ENCODE measurements around the gene CSNK1E.

Gene CSNK1E

GRCh38 chr22:38282397-38282796, 34.8 kb downstream of the CSNK1E start:
- DNase-seq (ENCODE audit: low read depth in 2 of 2), result no peak

- DNase-seq (ENCODE audit: low read depth in 2 of 2), result no peak
Measured at GRCh38 chr22:38276166-38276565, 41.1 kb downstream of the CSNK1E start.

- no peak for DNase-seq (ENCODE audit: low read depth in 2 of 2)
Measured at GRCh38 chr22:38273135-38273826, 44.0 kb downstream of the CSNK1E start.

- peak; percentile 27 to 77 for DNase-seq (ENCODE audit: low read depth in 2 of 2)
Measured at GRCh38 chr22:38272373-38273134, 44.7 kb downstream of the CSNK1E start, which contains the start of gene TMEM184B. Gene TMEM184B (minus strand): TSS chr22:38273010. CDS start chr22:38247961, 25,049 bp downstream.

GRCh38 chr22:38271927-38272372, 45.3 kb downstream of the CSNK1E start:
- DNase-seq (ENCODE audit: low read depth in 2 of 2), result no peak

- no peak for DNase-seq (ENCODE audit: low read depth in 2 of 2)
Measured at GRCh38 chr22:38271101-38271500, 46.1 kb downstream of the CSNK1E start.

GRCh38 chr22:38270091-38270992, 46.9 kb downstream of the CSNK1E start:
- no peak for DNase-seq (ENCODE audit: low read depth in 2 of 2)

GRCh38 chr22:38269466-38269865, 47.8 kb downstream of the CSNK1E start:
- no peak for DNase-seq (ENCODE audit: low read depth in 2 of 2)

GRCh38 chr22:38267086-38267485, 50.1 kb downstream of the CSNK1E start:
- peak; percentile 17 to 26 for DNase-seq (ENCODE audit: low read depth in 2 of 2)

- no peak for DNase-seq (ENCODE audit: low read depth in 2 of 2)
Measured at GRCh38 chr22:38266120-38266519, 51.1 kb downstream of the CSNK1E start.

GRCh38 chr22:38264322-38264843, 52.9 kb downstream of the CSNK1E start:
- DNase-seq (ENCODE audit: low read depth in 2 of 2), result no peak

GRCh38 chr22:38262051-38262795, 55.0 kb downstream of the CSNK1E start:
- peak in 1 of 2 donors; percentile 25 for DNase-seq (ENCODE audit: low read depth in 2 of 2)

- no peak for DNase-seq (ENCODE audit: low read depth in 2 of 2)
Measured at GRCh38 chr22:38260761-38261681, 56.2 kb downstream of the CSNK1E start.

GRCh38 chr22:38259370-38259769, 57.9 kb downstream of the CSNK1E start:
- DNase-seq (ENCODE audit: low read depth in 2 of 2), result no peak

GRCh38 chr22:38258895-38259294, 58.3 kb downstream of the CSNK1E start:
- DNase-seq (ENCODE audit: low read depth in 2 of 2), result no peak

GRCh38 chr22:38257650-38258250, 59.5 kb downstream of the CSNK1E start:
- DNase-seq (ENCODE audit: low read depth in 2 of 2), result no peak

GRCh38 chr22:38257181-38257580, 60.1 kb downstream of the CSNK1E start:
- no peak for DNase-seq (ENCODE audit: low read depth in 2 of 2)

- no peak for DNase-seq (ENCODE audit: low read depth in 2 of 2)
Measured at GRCh38 chr22:38255697-38256096, 61.5 kb downstream of the CSNK1E start.

- no peak for DNase-seq (ENCODE audit: low read depth in 2 of 2)
Measured at GRCh38 chr22:38251341-38251692, 65.9 kb downstream of the CSNK1E start.

Measured in stimulated activated CD8-positive, alpha-beta memory T cell treated with anti-CD3 and anti-CD28 coated beads, Interleukin-7, amount 100 ng/mL, for 4 hours (primary cell).